Inflammatory macrophage (primary cell): Measurements from ENCODE around the gene ZBTB20.

Source experiments
- DNase-seq, 2 donors: peaks; one replicate each; pipeline ENCODE4 v3.0.0-alpha.2; 2020 to 2022

Gene ZBTB20

DNA sequence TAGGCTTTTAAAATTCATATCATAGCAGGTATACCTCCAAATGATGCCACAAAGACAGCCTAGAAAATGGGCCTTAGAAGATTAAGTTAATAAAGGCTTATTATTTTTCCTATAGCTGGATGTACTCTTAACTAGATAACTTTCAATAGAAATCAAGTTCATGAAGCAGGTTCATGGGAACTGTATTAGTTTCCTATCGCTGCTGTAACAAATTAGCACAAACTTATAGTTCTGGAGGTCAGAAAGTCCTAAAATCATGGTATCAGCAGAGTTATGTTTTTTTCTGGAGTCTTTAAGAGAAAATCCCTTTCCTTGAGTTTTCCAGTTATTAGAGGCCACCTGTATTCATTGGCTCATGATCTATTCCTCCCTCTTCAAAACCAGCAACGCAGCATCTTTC is 583.4 kb downstream of the ZBTB20 start:
- no peak for DNase-seq

DNA sequence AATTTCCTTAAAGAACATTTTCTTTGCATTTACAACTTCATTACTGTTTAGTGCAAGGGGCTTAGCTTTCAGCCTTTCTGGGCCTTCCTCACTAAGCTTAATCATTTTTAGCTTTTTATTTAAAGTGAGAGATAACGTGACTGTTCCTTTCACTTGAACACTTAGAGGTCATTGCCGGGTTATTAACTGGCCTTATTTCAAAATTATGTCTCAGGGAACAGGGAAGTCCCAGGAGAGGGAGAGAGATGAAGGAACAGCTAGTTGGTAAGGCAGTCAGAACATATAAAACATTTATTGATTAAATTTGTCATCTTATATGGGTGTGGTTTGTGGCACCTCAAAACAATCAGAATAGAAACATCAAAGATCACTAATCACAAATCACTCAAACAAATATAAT is 584.5 kb downstream of the ZBTB20 start:
- no peak for DNase-seq

DNA sequence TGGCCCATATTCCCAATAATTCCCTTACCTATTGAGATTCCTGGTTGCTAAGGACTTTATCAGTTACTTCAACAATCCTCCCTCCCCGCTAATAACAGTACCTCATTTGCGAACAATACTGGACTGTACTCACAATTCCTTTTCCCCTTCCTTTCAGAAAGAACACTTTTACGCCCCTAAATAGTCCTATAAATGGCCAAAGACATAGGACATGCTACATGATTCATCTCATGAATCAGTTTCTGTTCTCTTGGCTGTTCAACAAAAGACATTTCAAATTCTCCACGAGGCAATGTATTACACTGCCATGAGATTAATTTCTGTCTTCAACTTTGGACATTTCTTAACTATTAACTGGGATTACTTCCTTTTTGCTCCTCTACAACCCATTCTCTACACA is 588.8 kb downstream of the ZBTB20 start:
- DNase-seq, result no peak

DNA sequence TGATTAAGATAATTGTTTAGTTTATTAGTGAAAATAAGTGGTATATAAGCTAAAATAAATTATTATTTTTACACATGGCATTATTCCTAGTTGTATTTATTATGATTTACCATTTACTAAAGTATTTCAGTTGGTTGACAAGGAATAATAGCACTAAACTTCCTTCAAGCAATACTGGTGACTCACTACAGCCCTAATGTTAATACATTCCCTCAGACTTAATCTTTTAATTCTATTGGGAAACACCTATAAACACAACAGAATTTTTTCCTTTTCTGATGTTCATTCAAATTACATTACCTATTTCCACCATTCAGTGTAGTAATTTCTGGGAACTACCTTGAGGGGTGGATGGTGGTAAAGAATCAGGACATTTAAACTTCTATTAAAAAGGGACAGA is 589.3 kb downstream of the ZBTB20 start:
- no peak for DNase-seq

DNA sequence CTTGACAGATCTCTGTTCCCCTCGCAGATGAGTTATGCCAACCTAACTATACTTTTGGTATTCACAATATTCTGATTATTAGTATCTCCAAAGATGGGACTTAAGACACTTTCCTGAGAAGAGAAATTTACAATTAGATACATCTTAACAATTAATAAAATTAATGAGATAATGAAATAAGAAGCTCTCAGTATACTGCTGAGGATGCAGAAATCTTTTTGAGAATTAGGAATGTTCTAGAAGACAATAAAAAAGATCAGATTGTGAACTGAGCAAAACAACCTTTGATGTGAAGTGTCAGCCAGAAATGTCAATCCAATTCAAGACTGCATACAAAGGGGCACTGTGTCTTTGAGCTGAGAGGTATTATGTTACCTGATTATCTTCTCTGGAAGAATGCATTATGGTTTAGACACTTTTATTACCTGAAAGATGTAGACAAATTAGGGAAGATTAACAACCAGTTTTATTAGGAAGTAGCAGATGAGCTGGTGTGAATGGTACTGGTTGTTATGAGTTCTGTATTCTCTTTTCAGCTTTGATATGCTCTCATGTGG is 590.4 kb downstream of the ZBTB20 start:
- no peak for DNase-seq

DNA sequence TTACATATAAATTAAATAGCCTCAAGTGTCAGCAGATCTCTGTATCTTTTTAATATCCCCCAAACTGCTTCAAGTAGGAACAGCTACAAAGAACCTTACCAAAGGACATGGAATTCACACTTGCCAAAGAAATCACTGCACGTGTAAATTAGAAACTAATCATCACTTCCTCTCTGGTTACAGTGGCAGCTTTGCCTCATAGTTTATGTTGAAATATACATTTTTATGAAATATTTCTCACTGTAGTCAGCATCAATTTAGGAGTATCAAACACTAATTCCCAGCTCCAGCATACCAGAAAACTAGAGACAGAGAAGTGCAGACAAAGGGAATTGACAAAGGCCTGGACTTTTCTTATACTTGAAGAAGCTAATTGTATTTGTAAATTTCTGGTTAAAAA is 592.4 kb downstream of the ZBTB20 start:
- DNase-seq, result peak; percentile 46 to 84

DNA sequence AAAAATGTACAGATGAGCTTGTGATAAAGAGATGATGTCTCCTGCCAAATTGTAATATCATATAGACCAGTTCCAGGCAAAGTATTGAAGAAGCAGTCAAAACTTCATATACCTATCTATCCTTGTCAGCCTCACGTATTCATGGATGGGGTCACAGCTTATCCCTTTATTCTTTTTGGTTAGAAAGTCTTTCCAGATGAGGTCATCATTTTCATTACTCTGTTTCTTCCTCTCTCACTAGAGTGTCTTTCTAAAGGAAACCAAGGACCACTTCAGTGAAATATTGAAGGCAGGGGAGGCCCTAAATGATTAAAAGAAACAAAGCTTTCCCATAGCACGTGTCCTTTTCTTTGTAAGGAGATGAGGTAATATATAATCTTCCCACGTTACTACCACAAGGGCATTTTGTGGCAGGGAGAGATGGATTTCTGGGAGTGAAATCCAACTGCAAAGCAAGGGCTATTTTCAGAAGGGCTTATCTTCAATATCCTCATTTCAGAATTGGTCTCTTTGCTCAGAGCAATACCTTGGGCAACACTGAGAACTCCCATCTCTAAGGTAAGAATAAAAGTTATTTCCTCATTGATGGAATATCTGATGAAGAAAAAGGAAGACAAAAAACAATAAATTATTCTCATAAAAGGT is 593.0 kb downstream of the ZBTB20 start:
- no peak for DNase-seq

DNA sequence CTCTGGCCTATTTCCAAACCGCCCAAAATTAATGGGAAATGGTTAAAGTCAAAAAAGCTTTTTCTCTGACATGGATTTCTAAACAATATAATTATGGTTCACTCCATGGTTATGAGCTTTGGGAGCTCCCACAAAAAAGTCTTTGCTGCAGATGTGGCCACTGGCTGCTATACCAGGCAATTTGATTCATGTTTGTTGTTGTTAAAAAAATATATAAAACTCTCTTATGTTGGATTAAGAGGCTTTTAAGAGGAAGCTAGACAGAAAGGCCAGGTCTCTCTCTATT is 594.6 kb downstream of the ZBTB20 start:
- no peak for DNase-seq

DNA sequence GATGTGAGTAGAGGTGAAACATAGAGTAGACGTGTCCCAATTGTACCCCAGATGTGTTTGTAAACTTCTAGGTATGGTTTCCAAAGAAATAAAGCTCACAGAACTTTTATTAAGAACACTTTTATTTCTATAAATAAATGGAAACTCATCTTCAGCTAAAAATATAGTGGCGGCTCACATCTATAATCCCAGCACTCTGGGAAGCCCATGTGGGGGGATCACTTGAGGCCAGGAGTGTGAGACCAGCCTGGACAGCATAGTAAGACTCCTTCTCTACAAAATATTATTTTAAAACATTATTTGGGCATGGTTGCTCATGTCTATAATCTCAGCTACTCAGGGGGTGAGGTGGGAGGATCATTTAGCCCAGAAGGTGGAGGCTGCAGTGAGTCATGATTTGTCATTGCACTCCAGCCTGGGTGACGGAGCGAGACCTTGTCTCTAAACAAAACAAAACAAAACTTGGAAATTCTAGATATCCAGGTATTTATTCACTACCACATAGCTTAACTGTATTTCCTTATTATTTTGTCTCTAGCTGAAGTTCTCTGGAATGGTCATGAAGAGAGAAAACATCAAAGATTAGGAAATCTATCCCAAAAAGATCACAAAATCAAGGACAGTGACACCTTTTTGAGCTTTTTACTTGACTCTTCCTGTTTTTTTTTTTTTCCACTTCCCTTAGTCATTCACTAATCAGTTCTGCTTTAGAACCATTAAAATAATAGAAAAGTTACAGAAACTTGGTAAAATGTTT is 595.1 kb downstream of the ZBTB20 start:
- no peak for DNase-seq

DNA sequence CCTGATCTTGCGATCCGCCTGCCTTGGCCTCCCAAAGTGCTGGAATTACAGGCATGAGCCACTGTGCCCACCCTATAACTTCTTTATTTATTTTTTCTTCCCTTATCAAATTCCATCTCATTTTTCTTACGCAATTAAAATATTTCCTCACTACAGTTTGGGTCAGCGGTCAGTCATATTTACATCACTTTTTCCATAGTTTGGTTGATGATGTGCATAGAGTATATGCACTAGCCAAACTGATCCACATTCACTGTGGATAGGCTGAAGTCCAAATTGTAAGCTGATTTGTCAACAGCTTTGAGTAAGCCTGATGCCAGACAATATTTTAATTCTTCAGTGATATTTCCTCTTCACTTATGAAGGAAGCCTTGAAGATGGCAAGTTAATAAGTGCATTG is 596.9 kb downstream of the ZBTB20 start:
- no peak for DNase-seq

DNA sequence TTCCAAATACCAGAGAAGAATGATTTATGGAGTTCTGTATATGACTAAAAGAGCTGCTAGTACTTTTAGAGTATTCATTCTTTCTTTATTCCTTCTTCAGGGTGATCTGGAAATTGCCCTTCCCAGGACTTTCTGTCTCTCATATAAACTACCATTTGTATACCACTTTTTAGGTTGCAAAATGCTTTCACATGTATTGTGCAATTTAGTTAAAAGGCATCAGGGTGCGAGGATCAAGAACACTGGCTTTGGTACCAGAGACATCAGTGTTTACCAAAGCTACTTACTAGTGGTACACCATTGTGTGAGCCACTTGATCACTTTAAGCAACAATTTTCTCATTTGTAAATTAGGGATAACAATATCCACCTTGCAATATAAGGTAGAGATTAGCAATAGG is 601.9 kb downstream of the ZBTB20 start:
- no peak for DNase-seq

DNA sequence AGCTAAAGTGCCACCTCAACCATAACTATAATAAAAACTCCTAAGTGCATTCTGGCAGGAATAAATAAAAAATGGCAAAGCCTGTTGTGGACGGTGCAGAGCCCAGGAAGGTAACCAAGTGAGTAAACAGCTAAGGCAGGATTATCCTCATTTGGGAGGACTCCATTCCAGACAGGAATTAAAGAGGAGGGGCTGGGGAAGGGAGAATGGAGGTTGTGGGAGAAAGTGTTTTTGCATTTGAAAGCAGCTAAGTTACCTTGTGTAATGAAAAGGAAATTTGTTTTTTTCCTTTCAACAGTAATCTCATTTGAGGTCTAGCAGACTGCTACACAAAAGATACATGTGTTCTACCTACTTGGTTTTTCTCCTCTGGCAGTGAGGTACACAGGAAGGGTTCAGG is 604.7 kb downstream of the ZBTB20 start:
- DNase-seq, result no peak

DNA sequence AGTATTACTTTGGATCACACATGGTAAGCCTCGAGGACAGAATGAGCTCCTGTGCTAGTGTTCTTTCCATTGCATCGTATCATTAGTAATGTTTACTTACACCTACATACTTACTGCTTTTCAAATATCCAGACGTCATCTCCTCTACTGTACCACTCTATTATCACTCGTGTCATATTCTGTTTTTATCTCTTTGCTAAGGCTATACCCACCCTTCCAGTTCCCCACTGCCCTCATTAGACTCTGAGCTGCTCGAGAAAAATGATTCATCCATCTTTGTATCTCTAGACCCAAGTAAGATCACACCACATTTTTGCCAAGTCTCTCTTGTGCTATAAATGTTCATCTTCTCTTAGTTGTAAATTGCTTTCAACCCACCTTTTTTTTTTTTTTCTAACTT is 607.6 kb downstream of the ZBTB20 start:
- DNase-seq, result no peak

DNA sequence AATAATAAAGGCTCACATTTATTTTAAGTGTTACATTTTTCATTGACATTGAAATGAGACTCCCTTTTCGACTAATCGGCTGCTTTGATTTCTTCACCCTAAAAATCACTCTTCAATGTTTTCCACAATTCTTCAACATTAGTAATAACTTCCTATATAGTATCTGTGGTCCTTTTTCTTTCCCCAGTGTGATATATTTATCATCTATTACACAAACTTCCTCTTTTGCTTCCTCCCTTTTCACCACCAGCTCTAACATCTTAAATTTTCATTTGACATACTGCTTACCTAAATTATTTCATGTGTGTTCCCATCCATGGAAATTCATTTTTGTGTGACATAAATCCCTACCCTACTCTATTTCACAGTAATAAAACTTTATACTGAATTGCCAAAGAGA is 608.9 kb downstream of the ZBTB20 start:
- DNase-seq, result no peak

DNA sequence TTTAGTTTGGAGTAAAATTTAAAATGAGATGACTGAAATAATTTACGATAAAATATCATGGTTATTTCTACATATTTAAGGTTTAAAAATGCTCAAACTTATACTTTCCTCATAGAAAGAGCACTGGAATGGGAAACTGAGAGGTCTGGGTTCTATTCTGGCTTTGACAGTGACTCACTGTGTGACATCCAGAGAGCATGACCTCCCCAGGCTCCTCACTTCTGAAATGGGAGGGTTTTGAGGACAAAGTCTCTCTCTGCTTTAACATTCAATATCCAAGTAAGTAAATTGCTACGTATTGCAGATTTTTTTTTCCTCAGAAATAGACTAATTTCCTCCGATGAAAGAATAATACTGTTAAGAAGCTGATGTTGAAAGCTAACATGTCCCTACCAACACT is 618.6 kb downstream of the ZBTB20 start:
- no peak for DNase-seq

DNA sequence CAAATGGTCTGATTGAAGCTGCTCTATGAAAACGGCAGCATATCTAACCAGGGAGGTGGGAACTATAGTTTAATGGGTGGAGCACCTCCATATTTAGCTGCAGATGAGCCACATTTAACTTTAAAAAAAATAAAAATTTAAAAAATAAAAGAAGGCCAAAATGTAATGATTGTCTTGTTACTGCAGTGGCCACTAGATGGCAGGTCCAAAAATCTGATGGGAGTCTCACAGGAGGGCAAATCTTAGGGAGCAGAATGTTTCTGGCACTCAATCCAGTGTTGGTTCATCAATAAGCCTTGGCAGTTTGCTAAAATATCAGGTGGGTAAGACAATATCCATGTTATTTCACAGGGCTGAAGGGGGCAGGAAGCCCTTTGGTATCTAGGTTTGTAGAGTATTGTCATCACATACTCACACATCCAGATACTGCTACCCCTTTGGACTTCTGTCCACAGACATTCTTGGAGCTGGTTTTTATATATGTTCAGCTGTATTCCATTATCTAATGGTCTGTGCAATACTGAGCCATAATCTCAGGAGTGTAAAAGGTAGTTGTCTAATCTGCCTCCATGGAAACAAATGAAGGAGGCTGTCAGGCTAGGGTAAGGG is 619.9 kb downstream of the ZBTB20 start:
- DNase-seq, result no peak

DNA sequence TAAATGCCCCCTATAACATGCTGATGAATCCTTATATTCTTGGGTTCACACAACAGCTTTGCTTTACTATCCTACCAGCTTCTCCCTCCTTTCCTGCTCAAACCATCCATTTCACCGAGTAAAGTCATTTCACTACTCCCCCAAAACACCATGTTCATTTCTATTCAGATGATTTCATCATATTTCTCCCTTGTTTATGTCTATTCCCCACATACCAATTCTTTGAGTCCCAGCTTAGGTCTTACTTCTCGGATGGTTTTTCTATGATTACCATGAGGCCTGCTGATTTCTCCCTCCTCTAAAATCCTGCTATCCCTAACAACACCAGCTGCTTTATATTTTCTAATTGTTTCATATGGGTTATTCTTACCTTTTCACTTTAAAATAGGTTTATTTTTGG is 621.8 kb downstream of the ZBTB20 start:
- DNase-seq, result no peak

DNA sequence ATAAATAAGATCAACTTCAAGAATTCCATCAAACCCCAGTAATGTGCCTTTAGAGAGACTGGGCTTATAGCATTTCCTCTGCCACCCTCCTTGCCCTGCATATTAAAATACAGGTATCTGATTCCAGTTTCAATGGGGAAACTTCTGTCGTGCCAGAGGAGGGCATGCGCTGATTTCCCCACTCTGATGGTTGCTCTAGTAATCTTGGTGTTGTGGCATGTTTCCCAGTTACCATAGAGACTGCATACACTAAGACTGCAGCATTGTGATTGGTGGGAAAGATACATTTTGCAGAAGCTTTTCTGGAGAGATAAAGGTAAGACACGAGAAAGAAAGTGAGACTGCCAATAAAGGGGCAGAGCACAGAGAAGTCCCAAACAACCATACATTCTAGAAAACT is 627.7 kb downstream of the ZBTB20 start:
- DNase-seq, result peak; percentile 39 to 48

DNA sequence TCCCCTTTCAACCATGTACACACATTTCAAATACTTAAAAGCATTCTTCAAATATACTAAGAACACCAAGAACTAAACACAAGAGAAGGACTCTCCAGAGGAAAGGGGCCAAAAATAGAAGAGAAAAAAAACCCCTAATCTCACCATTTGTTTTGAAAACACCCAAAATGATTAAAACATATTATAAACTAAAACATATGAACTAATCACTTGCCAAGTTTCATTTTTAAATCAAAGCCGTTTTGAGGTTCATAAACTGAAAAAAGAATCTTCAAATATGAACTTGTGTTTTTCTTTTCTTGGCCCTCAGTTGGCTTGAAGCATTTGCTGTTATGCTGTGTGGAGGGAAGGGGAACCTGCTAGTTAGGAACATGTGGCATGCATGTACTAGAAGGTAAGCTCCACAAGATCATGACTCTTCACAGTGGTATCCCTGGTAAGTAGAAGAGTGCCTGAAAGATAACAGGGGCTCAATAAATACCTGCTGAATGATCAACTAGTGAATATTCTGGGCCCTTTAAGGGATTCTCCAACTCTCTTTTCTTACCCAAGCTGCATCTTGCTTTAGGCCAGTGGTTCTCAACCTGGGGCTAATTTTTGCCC is 628.8 kb downstream of the ZBTB20 start:
- DNase-seq, result no peak

DNA sequence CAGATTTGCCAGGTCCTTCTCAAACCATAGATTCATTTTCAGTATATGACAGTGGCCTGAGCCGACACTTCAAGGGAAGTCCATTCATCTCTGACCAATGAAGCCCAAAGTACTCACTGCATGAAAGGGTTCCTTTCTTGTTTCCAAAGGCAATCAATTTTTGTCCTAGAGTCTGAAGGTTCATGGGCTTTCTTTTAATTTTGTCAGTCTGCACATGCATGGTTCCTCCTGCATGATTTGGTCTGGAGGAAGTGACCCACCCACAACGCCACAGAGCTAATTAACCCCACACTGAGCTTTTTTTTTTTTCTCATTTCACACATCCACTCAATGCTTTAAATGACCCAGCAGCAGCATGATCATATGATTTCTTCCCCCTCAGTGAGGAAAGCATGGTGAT is 636.9 kb downstream of the ZBTB20 start:
- DNase-seq, result peak in 1 of 2 donors; percentile 33

DNA sequence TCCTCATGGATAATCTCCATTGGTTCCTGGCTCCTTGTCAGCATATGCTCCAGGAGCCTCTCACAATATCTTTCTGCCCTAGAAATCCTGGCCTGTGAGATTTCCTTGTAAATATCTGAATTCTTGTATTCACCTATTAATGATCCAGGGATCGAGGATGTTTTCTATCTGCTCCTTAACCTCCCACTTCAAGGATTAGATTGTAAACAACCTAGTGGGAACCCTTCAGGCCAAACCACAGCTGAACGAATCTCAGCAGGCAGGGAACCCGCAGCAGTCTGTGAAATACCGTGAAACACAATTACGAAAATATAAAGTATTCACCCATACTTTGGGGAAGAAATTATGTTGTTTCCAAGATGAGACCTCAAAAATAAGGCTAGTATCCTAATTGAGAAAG is 637.3 kb downstream of the ZBTB20 start:
- no peak for DNase-seq

DNA sequence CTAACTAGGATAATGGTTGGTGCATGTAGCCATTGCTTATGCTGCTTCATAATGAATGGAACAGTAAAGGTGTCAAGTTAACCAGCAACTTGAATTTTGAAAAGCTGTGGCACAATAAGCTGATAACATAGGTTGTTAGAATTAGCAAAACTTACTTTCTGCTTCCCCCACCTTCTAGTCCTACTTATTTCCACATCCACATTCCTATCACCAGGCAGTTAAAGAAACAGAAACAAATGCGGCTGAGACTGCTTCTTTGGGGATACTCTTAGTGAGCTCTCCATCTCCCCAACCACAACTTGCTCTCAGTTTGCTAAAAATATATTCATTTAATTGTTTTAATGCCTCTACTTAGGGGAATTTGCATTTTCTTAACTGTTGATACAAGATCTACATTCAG is 638.1 kb downstream of the ZBTB20 start:
- no peak for DNase-seq

DNA sequence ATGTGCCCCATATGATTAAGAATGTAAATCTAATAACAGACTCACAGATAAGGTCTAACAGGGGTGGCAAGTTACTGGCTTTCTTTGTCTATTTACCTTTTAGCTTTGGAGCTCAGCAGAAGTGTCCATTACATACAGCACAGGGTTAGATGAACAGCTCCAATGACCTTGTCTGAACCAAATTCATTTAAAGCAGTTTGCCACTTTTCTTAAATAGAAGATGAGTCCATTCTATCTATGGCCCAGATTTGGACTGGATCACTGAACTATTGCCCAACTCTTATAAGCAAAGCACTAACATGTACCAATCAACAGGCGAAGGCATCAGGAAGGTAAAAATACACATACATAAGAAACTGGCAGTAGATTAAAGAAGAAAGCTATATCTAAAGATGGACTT is 638.9 kb downstream of the ZBTB20 start:
- no peak for DNase-seq
